Hepatocyte (in vitro differentiated cells): ENCODE measurements around the gene KCNE3.

Experiments
- CTCF ChIP-seq: fragments of 200-600 bp; sonication (generic); IDR thresholded peaks from 2 replicates; pipeline ENCODE4 v1.5.1; 2016; ENCODE audit warnings: antibody characterized with exemption, mild to moderate bottlenecking; ENCODE audit not compliant: poor library complexity
- EZH2 ChIP-seq: fragments of 200-600 bp; sonication (generic); IDR thresholded peaks from 2 replicates; pipeline ENCODE4 v1.6.1; 2016; ENCODE audit warnings: antibody characterized with exemption, mild to moderate bottlenecking, borderline replicate concordance
- EZH2phosphoT487 ChIP-seq: fragments of 200-600 bp; sonication (generic); IDR thresholded peaks from one replicate; pipeline ENCODE4 v1.6.1; 2018; ENCODE audit warnings: antibody characterized with exemption, mild to moderate bottlenecking, low read depth, moderate library complexity; ENCODE audit not compliant: unreplicated experiment, severe bottlenecking

- TF ChIP-seq EZH2 (no peak), CTCF (no peak), EZH2phosphoT487 (no peak)
Measured at GRCh38 chr11:74460481-74461154, 6.7 kb downstream of the KCNE3 start.
